DMS153 treated with DMSO at 0.1 percent for 48 hours (cell line): ENCODE measurements around the gene KIAA0825.

Experiments
- DNase-seq: peaks from one replicate; lab custom pipeline; 2025; ENCODE audit not compliant: unreplicated experiment; lab: John Stamatoyannopoulos, UW

Gene KIAA0825, protein sequence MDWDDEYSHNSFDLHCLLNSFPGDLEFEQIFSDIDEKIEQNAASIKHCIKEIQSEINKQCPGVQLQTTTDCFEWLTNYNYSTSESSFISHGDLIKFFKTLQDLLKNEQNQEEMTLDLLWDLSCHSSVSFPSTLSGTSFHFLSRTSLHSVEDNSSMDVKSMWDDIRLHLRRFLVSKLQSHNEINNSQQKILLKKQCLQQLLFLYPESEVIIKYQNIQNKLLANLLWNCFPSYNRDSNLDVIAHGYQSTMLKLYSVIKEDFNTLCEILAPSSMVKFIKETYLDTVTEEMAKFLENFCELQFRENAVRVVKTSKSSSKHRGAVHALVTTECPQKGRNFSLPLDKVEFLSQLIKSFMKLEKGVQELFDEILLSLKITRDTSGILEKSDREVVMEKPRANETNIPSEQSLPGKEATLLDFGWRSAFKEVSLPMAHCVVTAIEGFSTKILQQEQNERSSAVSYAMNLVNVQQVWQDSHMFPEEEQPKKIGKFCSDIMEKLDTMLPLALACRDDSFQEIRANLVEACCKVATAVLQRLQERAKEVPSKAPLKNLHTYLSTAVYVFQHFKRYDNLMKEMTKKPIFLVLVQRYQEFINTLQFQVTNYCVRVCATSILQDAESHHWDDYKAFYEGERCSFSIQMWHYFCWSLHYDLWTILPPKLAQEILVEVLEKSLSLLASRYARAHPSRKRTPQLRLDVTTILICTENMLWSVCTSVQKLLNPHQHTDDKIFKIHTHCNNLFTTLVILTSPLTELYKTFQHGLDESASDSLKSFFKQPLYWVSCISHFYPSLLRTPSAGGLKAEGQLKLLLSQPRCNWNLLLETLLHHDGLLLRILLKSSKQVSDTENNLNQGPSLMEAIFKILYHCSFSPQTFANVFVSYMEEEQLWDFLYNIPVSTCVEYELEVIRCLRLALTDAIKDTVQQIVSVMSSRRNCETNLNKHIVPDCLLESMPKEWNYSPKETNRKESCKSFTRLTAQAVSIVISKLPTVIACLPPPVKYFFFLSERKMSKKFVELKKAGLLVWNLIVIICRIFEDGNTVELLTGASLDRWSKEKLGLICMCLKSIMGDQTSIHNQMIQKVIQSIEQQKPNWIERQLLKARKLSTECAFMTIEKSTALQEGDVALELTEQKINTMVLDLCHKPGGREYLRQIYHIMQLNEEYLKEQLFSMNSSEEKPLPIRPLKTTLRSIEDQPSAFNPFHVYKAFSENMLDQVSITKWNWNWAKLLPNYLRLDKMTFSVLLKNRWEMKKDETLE (N-terminal part only)

DNA sequence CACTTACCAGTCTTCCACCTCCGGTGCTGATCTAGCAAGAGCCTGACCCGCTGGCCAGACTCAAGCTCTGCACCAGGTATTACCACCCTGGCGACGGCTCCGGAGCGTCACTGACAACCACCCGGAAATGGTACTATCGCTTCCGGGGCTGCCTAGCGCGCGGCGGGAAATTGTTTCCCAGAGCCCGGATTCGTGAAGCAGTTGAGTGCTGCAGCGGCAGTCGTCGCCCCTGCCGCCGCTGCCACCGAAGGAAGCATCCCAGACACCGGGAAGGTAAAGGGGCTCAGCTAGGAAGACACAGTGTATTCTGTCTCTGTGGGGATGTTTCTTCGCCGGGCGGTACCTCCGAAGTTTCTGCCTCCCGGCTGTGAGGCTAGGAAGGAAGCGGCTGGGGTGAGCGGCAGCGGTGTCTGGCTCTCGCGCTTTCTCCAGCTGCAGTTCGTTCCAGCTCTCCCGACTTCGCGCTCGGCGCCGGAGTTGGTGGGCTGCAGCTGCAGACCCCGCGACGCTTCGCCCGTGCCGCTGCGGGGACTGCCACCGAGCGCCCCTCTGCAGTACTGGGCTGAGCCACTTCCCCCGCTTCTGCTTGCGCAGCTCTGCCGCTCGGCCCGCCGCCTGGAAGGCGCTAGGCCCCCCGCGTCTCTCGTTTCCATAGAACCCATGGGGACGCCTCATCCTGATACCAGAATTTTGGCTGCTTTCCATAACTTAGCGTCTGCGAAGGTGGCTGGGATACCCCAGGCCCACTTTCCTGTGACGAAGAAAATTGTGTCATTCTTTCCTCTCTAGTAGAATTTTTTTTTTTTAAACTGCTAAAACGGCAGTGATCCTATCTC lies at the start of gene KIAA0825, which contains the start of gene SLF1:
Gene KIAA0825 (minus strand): TSS at position 112 of the 836 bp plus-strand sequence. CDS start 81,478 bp downstream, outside the sequence.
Gene SLF1 (plus strand): TSS at position 177 of the 836 bp plus-strand sequence. CDS start 10,142 bp downstream, outside the sequence.
- DNase-seq, result peak; percentile 54

DNA sequence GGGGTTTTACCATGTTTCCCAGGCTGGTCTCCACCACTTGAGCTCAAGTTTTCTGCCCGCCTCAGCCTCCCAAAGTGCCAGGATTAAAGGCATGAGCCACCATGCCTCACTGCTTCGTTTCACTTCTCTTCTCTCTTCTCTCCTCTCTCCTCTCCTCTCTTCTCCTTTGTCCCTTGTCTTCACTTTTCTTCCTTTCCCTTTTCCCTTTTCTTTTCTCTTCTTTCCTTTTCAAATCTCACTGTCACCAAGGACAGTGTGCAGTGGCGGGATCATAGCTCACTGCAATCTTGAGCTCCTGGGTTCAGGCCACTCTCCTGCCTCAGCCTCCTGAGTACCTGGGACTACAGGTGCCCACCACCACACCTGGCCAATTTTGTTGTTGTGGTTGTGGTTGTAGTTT lies 49.5 kb upstream of the KIAA0825 start:
- no peak for DNase-seq

DNA sequence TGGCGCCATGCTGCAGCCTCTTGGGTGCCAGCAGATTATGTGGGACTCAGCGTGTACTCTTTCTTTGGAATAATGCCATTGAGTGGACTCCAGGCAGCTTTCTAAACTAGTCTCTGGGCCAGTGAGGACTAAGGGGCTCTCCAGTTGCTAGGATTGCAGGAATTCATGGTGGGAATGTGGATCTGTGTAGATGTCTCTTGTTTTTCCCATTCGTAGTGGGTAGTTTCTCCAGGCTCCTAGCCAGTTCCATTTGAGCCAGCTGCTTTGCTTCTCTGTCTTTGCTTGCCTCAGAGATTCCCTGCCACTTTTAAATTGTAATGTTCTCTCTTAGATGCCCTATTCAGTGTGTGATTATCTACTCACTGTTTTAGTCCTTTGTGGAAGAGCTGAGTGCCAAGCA lies 42.7 kb upstream of the KIAA0825 start:
- DNase-seq, result no peak

DNA sequence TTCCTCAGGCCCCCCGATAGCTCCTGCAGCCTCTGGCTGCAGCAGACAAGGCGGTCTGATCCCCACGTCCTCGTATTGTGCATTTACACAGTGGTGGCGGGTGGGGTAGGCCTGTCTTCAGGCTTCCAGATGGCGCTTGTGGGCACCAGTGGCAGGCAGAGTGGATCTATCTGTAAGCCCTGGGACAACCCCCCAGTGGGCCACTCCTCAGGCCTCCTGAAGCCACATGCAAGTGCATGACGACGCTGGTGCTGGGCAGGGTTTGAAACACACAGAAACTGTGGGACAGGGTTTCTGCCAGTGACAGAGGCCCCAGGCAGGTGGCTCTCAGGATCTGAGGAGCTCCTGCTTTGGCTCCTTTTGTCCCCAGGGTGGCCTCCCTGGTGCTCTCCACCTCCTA lies 42.1 kb upstream of the KIAA0825 start:
- no peak for DNase-seq

DNA sequence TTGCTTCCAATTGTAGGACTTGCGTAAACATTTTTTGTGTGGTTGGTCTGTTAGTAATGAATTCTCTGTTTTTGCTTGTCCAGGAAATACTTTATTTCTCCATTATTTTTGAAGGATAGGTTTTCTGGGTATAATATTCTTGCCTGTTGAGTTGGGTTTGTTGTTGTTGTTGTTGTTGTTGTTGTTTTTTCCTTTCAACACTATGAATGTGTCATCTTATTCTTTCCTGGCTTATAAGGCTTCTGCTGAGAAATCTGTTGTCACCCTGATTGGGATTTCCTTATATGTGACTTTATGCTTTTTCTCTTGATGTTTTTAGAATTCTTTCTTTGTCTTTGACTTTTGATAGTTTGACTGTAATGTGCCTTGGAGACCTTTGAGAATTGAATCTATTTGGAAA lies 39.9 kb upstream of the KIAA0825 start:
- no peak for DNase-seq

DNA sequence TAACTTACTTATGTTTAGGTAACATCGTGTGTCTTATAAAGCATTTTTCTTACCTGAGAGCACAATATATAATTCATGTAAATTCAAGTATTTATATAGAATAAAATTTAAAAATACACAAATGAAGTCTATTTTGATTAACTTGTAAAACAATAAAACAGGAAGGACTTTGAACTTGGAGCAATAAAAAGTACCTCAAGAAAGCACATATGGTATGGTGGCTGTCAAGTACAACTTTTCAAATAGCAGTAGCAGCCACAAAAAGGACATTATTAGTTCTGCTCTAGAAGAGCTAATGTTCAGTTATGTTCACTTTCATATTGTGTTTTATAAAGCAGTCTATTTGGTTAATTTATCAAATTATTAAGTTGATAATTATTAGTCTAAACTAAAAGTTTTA lies 31.5 kb upstream of the KIAA0825 start:
- no peak for DNase-seq

DNA sequence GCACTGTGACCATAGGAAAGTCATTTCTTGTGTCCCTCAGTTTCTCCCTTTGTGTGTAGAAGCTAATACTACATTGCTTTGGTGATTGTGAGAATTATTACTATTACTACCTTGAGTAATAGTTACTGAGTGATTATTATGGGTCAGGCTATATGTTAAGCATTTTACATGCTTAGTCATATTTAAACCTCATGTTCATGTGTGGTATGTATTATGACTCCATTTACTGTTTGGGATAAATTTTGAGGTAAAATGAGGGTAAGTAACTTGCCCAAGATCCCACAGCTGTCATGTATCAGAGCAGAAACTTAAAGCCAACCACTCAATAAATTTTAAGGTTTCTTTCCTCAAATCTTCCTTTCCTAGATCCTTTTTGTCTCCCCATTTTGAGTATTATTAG lies 28.4 kb upstream of the KIAA0825 start:
- no peak for DNase-seq

DNA sequence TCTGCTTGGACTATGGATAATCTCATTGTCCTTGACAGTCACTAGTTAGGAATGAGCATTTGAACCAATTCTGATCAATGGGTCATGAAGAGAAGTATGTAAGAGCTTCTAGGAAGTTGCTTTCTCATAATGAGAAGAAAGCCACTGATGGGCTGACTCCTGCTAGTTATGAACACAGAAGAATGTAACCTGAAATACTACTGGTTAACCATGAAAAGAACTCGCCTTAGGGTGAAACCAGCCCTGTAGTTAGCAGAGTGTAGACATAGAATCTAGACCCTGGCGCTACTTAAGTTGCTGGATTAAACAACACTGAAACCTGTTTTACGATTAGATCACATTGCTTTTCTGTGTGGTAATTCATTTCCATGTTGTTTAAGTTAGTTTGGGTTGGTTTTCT lies 26.6 kb upstream of the KIAA0825 start:
- no peak for DNase-seq

DNA sequence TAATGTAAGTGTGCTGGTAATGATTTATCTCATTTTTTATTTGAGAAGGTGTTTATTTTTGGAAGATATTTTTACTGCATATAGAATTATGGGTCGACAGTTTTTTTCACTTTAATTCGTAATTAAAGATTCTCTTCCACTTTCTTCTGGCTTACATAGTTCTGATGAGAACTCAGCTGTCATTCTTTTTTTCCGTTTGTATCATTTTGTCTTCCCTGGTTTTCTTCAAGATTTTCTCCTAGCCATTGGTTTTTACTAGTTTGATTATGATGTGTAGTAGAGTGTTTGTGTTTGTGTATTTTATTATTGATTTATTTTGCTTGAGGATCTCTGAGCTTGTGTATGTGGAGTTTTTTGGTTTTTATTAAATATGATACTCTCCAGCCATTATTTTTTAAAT lies 21.8 kb upstream of the KIAA0825 start:
- no peak for DNase-seq

DNA sequence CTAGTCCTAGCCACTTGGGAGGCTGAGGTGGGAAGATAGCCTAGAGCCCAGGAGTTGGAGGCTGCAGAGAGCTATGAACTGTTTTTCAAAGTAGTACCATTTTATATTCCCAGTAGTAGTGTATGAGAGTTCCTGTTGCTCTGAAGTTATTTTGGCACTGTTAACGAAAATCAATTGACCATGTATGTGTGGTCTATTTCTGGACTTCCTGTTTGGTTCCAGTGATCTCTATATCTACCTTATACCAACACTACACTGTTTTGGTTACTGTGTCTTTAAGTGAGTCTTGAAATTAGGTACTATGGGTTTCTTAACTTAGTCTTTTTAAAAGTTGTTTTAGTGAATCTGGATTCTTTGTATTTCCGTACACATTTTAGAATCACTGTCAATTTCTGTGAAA lies 13.6 kb upstream of the KIAA0825 start:
- no peak for DNase-seq

DNA sequence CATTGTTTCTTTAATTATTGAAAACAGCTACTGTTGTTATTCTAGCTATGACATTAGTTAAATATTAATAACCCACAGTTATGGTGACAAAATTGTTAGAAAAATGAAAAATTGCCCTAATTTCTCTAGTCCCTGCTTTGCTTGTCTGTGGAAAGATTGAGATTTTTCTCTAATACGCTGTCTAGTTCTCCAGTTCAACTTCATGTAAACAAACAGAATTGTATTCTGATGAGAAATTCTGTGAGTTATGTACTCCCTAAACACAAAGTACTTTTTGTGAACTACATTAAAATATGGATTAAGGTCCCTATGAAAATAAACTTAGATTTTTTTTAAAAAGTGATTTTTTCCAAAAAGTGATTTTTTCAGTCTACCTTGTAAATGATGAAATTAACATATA lies 8.8 kb upstream of the KIAA0825 start:
- DNase-seq, result no peak

DNA sequence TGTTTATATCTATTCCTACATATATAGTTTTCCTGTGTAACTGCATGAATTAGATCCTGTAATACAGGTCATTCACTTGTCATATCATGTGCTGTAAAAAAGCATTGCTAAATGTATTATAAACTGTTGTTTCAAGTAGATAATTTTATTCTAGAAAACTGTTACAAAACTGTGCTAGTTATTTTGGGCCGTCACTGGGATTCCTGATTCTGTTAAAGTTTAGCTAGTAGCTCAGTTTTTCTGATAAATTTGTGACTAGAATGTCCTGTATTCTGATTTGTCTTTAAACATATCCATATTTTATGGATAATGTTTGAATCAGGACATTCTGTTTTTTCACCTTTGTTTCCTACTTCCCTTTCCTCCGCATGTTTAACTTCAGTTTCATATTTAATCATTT lies 5.5 kb upstream of the KIAA0825 start:
- DNase-seq, result no peak

DNA sequence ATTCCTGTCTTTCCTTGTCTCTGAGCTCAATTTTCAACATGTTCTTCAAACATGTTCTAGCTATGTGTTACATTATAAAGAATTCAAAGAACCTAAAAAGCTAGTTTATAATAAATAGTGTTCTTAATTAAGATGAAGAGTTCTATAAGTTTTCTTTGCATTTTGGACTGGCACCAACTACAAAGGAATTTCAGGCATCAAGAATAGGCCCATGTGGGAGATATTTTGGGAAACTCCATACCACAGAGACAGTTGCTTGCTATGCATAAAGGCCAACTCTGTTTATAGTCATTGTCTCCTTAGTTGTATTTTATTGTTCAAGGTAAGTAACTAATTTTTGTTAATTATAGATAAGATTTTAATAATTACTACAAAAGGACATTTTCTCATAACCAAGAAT lies 4.6 kb upstream of the KIAA0825 start:
- no peak for DNase-seq

DNA sequence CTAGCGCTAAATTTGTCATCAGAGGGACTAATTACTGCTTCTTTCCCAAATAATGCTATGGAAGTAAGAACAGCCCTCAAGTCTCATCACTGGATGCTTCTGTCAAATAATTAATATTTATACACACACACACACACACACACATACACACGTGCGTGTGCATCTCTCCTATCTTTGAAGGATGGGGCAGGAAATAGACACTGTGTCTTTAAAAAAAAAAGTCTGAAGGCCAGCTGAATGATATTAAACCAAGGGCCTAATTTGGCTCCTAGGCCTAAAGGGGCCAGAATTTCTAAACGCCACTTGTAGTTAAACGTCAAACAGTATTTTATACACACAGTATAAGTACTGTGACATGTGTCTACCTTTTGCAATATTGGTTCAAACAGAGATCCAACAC lies 3.4 kb upstream of the KIAA0825 start:
- no peak for DNase-seq

DNA sequence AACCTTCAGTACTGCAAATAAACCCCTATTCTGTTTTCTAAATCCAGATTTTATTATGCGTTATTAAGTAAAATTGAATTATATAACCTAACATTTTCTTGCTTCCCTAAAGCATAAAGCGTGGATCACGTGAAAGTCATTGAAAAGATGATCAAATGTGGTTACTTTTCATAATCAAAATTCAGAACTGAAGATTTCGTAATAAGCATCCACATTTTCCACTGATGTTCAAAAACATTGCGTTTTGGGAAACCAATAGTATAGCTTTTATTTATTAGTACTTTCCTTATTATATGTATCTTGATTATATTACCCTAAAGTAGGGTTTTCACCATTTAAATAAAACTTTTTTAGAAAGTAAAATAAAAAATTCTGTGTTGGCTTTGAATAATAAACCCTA lies 1.9 kb upstream of the KIAA0825 start:
- no peak for DNase-seq

DNA sequence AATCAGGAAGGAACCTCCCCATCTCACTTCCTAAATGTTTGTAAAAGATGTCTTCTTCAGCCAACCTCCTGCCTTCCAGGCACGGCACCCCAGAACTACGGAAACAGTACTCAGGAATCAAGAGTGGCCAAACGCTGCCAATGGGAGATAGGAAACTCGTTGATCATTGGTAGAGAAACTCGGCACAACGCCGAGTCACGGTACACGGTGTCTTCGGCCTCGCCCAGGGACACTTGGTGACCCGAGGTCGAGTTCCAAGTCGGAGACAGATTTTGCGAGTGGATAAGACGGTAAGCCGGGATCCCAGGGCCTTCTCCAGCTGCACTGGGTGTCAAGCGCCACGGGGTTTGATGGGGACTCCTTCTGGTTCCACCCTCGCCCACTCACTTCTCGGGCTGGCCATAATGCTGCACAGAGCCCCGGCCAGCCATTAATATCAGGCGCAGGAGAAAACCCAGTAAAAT lies 343 bp downstream of the KIAA0825 start:
- DNase-seq, result no peak

DNA sequence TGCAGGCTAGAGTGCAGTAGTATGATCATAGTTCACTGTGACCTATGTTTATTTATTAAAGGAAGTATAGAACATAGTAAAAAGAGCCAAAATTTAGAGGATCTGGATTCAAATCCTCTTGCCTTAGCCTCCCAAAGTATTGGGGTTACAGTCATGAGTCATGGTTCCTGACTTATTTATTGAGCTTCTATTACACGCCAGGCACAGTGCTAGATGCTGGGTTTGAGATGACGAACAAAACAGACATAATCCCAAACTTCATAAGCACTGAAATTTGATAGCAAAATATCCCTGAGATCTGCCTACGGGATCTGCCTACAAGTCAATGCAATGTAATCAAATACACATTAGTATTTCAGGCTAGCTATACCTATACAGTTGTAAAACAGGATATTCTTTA lies 2.5 kb downstream of the KIAA0825 start:
- no peak for DNase-seq

DNA sequence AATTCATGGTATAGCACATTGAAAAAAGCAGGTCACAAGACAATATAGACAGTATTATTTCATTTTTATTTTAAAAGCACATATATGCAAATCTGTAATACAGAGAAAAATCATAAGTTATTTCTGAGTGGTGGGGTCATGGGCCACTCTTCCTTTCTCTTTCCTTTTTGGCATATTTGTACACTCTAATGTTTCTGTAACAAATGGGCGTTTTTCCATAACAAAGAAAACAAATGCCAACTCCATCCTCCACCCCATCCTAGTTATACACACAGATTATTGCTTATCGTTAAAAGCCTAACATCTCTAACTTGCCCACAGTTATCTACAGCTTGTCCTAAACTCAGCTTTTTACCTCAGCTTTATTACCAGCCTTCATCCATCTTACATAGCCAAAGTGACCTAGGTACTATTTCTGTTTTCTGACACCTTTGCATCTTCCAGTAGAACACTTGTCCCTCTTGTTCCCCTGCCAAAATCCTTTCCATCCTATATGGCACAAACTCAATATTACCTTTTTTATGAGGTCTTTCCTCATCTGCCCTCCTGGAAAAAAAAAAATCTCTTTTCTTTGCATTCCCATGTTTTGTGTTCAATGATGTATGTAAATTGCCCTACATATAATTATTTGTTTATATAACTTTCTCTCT lies 4.1 kb downstream of the KIAA0825 start:
- DNase-seq, result no peak

DNA sequence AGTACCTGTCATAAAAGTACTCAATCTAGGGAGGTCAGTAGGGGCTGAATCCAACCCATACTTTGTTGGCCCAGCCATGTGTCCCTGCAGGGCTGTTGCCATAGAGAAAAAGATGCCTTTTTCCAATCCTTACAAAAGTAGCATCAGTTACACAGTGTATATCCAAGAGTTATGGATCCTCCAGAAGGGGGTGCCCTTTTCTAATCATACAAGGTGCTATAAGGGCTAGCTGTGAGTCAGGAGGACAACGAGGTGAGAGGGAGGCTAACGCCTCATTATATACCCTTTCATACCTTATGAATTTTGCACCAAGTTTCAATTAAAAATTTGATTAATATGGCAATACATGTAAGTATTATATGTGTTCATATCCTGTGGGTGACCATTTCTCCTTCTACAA lies 4.8 kb downstream of the KIAA0825 start:
- no peak for DNase-seq
